Body of pancreas (tissue), 4 donors: ENCODE data around the gene AK1.

Experiments
- POLR2A ChIP-seq, 3 donors: fragments of 450-650 bp; IDR thresholded peaks; one replicate each; pipeline ENCODE4 v1.6.1; 2016; ENCODE audit warnings: antibody characterized with exemption in 3 of 3, mild to moderate bottlenecking in 2 of 3
- TF ChIP-seq, protein P1 (sequence below), 7 experiments: fragments of 450-650 bp in 4 of 7; fragments of 200-600 bp in 3 of 7; sonication (generic) in 3 of 7; IDR thresholded peaks; one replicate each; pipeline ENCODE4 v1.5.1; 2016 to 2019; ENCODE audit warnings: antibody characterized with exemption in 7 of 7

DNA sequence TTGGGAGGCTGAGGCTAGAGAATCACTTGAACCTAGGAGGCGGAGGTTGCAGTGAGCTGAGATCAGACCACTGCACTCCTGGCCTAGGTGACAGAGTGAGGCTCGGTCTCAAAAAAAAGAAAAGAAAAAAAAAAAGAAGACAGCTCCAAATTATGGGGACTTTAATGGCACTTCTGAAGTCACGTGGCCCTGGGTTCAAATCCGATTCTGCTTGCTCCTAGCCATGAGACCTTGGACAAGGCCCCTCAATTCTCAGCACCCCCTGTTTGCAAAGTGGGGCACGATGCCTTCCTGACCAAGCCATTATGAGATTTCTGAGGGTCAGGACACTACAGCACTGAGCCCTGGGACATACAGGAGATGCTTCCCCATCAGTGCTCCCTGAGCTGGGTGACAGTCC is 22.0 kb downstream of the AK1 start:
- TF ChIP-seq, protein P1, sequence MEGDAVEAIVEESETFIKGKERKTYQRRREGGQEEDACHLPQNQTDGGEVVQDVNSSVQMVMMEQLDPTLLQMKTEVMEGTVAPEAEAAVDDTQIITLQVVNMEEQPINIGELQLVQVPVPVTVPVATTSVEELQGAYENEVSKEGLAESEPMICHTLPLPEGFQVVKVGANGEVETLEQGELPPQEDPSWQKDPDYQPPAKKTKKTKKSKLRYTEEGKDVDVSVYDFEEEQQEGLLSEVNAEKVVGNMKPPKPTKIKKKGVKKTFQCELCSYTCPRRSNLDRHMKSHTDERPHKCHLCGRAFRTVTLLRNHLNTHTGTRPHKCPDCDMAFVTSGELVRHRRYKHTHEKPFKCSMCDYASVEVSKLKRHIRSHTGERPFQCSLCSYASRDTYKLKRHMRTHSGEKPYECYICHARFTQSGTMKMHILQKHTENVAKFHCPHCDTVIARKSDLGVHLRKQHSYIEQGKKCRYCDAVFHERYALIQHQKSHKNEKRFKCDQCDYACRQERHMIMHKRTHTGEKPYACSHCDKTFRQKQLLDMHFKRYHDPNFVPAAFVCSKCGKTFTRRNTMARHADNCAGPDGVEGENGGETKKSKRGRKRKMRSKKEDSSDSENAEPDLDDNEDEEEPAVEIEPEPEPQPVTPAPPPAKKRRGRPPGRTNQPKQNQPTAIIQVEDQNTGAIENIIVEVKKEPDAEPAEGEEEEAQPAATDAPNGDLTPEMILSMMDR (IDR thresholded peaks at IDR 0.05) = no peak
- no peak for TF ChIP-seq POLR2A (IDR thresholded peaks at IDR 0.05)
